Measurements from ENCODE around the gene NCAPG2.

Gene NCAPG2

DNA sequence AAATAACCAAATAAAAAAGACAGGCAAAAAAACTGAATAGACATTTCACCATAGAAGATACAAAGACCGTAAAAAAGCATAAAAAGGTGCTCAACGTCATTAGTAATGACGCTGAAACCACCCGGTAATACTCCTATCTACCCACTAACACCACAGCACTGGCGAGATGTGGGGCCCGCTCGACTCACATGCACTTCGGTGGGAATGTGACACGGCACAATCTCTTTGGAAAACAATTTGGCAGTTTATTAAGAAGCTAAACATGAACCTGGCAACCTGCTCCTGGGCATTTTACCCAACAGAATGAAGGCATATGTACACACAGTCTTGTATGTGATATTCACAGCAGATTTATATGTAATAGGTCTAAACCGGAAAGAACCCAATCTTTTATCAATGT lies 42.8 kb upstream of the NCAPG2 start:
- DNase-seq (ENCODE audit: low read depth) = no peak
- TF ChIP-seq, protein P1, sequence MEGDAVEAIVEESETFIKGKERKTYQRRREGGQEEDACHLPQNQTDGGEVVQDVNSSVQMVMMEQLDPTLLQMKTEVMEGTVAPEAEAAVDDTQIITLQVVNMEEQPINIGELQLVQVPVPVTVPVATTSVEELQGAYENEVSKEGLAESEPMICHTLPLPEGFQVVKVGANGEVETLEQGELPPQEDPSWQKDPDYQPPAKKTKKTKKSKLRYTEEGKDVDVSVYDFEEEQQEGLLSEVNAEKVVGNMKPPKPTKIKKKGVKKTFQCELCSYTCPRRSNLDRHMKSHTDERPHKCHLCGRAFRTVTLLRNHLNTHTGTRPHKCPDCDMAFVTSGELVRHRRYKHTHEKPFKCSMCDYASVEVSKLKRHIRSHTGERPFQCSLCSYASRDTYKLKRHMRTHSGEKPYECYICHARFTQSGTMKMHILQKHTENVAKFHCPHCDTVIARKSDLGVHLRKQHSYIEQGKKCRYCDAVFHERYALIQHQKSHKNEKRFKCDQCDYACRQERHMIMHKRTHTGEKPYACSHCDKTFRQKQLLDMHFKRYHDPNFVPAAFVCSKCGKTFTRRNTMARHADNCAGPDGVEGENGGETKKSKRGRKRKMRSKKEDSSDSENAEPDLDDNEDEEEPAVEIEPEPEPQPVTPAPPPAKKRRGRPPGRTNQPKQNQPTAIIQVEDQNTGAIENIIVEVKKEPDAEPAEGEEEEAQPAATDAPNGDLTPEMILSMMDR (conservative IDR thresholded peaks at IDR 0.05; ENCODE audit: low read depth, low read length) = no peak

DNA sequence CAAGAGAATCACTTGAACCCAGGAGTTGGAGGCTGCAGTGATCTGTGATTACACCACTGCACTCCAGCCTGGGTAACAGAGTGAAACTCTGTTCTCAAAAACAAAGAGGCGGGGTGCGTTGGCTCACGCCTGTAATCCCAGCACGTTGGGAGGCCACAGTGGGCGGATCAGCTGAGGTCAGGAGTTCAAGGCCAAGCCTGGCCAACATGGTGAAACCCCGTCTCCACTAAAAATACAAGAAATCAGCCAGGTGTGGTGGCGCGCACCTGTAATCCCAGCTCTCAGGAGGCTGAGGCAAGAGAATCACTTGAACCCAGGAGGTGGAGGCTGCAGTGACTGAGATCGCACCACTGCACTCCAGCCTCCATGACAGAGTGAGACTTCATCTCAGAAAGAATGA lies 42.4 kb upstream of the NCAPG2 start:
- TF ChIP-seq, protein P1 (conservative IDR thresholded peaks at IDR 0.05; ENCODE audit: low read depth, low read length) = no peak
- DNase-seq (ENCODE audit: low read depth) = no peak
- no peak overlapping the region for H3K4me3 ChIP-seq (ENCODE audit: low read length)

More for the DNA sequence above, 42.8 kb upstream of the NCAPG2 start:
- H3K4me3 ChIP-seq (ENCODE audit: low read length) = no peak overlapping the region

DNA sequence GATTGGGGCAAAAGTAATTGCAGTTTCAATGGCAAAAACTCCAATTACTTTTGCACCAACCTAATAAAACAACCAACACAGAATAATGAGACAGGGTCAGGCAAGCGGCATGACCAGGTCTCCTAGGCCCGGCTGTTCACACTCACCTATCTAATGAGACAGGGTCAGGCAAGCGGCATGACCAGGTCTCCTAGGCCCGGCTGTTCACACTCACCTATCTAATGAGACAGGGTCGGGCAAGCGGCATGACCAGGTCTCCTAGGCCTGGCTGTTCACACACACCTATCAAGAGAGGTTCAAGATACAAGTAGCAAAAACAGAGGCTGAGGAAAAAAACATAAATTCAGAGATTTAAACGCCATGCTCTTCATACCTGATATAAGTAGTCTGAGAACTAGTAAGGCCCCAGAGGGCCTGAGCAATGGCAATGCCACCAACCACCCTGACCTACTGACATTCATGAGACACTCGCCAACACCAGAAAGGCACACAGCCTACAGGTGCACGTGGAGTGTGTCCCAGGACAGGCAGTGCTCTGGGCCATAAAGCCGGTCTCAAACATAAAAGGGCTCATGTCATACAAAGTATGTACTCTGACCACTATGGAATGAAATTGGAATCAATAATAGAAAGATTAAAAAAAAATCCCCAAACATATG lies 40.6 kb upstream of the NCAPG2 start:
- H3K4me3 ChIP-seq (ENCODE audit: low read length) = no peak overlapping the region
- no peak for DNase-seq (ENCODE audit: low read depth)
- TF ChIP-seq, protein P1 (conservative IDR thresholded peaks at IDR 0.05; ENCODE audit: low read depth, low read length) = no peak

DNA sequence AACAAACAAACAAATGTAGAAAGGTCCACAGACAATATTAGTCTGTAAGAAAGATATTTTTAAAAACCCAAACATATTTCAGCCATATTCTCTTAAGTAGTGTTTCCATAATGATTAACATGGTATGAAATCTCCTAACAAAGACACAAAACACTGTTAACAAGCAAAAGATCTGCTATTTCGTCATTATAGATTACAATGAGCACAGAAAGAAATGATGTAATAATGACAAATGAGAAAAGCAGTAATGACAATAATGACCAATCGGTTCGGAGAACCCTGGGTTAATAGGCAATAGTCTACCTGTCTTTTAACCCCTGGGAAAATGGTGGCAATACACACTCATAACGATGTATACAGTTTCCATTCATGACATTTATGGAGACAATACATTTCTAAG lies 39.5 kb upstream of the NCAPG2 start:
- no peak overlapping the region for H3K4me3 ChIP-seq (ENCODE audit: low read length)
- TF ChIP-seq, protein P1 (conservative IDR thresholded peaks at IDR 0.05; ENCODE audit: low read depth, low read length) = no peak
- DNase-seq (ENCODE audit: low read depth) = no peak

DNA sequence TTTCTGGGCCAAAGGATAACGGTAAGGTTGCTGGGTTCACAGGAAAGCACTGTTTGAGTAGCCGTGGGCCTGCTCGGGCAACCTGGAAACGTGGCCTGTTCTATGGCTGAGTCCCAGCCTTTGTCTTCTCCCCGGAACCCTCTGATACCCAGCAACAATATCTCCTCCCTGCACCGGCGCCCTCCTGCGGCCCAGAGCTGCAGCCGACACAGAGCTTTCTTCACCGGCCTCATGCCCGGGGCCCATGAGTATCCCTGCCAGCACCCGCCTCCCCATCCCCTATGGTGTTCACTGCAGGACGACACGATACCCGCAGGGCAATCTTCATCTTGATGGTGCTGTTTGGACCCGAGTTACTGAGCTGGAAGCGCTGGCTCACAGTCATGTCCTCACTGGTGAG lies 38.6 kb upstream of the NCAPG2 start:
- TF ChIP-seq, protein P1 (conservative IDR thresholded peaks at IDR 0.05; ENCODE audit: low read depth, low read length) = no peak
- DNase-seq (ENCODE audit: low read depth) = no peak
- no peak overlapping the region for H3K4me3 ChIP-seq (ENCODE audit: low read length)

DNA sequence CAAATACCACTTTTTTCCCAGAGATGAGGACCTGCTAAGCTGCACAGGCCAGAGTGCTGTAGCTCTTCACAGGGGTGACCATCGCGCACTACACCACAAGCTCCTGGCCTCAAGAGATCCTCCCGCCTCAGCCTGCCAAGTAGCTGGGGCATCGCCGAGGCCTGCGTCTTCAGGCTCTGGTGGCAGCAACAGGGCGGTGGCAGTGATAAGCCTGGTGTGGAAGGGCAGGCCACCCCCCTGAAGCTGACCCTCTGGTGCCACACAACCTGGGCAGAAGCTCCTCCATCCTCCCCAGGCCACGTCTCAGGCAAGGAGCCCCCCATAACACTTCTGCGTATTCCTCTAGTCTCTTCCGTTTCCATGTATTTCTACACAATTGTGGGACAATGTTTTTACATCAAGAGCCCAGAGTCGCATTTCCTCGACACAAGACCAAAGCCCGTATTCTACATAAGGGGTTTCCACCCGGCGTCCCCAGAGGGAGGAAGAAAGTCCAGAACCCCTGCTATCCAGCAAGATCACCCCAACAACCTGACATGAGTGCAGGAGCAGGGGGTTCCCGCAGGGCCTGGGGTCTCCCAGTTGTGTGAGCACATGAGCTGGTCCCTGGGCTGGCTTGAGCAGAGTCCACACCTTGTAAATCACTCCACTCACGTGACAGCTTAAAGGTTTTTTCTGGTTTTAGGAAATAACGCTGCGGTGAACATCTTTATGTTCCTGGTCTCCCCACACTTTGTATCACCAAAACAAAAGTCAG lies 37.6 kb upstream of the NCAPG2 start:
- no peak overlapping the region for H3K4me3 ChIP-seq (ENCODE audit: low read length)
- TF ChIP-seq, protein P1 (conservative IDR thresholded peaks at IDR 0.05; ENCODE audit: low read depth, low read length) = no peak
- DNase-seq (ENCODE audit: low read depth) = no peak

DNA sequence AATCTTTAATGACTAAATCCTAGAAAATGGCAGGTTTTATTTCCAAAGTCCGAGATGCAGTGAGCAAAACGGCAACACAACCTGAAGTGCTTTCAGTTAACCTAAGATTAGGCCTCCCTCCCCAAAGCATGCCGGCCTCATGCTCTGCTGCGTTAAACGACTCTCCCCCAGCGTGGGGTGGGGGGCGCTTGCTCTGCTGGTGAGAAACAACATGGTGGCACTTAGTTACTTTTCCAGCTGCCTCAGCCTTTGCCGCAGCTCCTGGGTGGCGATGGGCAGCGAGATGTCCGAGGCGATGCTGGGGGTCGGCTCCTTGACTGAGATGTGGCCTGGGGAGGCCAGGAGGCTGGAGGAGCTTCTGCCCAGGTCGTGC lies 36.7 kb upstream of the NCAPG2 start:
- H3K4me3 ChIP-seq (ENCODE audit: low read length) = no peak overlapping the region

More for the DNA sequence above, 36.7 kb upstream of the NCAPG2 start:
- DNase-seq (ENCODE audit: low read depth) = no peak
- TF ChIP-seq, protein P1 (conservative IDR thresholded peaks at IDR 0.05; ENCODE audit: low read depth, low read length) = no peak

All from retinal pigment epithelial cell (primary cell).